OCI-LY3 (cell line): ENCODE measurements around the gene TUBA1B.

Experiments
- EZH2phosphoT487 ChIP-seq: fragments of 200-600 bp; shearing (Covaris generic); IDR thresholded peaks from 2 replicates; pipeline ENCODE4 v1.6.1; 2018; ENCODE audit warnings: antibody characterized with exemption, mixed run types, low read depth
- TF ChIP-seq, protein P1 (sequence below): fragments of 200-600, 300-600 bp; sonication (generic); IDR thresholded peaks from 2 replicates; pipeline ENCODE4 v1.5.1; 2014; ENCODE audit warnings: antibody characterized with exemption, low read length, low read depth

DNA sequence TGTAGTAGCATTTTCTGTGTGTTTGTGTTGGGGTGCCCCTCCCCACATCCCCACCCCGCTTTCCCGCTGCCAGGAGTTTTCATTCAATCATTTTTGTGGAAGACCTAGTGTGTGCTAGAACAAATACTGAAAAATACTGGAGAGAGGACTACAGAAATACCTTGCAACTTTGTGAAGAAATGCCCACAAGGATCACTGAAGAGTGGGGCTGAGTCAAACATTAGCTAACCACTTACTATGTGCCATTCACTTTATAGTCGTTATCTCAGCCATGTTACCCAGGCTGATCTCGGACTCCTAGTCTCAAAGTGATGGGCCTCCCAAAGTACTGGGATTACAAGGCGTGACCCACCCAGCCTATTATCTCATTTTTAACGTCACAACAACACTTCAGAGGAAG lies 20.0 kb downstream of the TUBA1B start:
- TF ChIP-seq, protein P1, sequence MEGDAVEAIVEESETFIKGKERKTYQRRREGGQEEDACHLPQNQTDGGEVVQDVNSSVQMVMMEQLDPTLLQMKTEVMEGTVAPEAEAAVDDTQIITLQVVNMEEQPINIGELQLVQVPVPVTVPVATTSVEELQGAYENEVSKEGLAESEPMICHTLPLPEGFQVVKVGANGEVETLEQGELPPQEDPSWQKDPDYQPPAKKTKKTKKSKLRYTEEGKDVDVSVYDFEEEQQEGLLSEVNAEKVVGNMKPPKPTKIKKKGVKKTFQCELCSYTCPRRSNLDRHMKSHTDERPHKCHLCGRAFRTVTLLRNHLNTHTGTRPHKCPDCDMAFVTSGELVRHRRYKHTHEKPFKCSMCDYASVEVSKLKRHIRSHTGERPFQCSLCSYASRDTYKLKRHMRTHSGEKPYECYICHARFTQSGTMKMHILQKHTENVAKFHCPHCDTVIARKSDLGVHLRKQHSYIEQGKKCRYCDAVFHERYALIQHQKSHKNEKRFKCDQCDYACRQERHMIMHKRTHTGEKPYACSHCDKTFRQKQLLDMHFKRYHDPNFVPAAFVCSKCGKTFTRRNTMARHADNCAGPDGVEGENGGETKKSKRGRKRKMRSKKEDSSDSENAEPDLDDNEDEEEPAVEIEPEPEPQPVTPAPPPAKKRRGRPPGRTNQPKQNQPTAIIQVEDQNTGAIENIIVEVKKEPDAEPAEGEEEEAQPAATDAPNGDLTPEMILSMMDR: no peak
- TF ChIP-seq EZH2phosphoT487: no peak
